GM10266 (cell line): ENCODE data around the gene MUL1.

Experiments used
- DNase-seq: peaks from one replicate; pipeline ENCODE4 v3.0.0; 2012; ENCODE audit errors: extremely low spot score
- CTCF ChIP-seq: IDR thresholded peaks from 2 replicates; pipeline ENCODE4 v1.5.1; 2012; ENCODE audit warnings: mild to moderate bottlenecking, low read depth; ENCODE audit not compliant: control insufficient read depth, insufficient read depth; ENCODE audit errors: missing control alignments

The MUL1 gene

GRCh38 chr1:20483098-20483832 is 24.7 kb downstream of the MUL1 start:
- TF ChIP-seq CTCF, result no peak
- no peak for DNase-seq

GRCh38 chr1:20481643-20482498 is 26.1 kb downstream of the MUL1 start:
- TF ChIP-seq CTCF, result no peak
- no peak for DNase-seq

- DNase-seq, result no peak
- no peak for TF ChIP-seq CTCF
Measured at GRCh38 chr1:20480951-20481617, 26.9 kb downstream of the MUL1 start.

- TF ChIP-seq CTCF, result no peak
- no peak for DNase-seq
Measured at GRCh38 chr1:20480243-20480944, 27.6 kb downstream of the MUL1 start.

- DNase-seq, result no peak
- TF ChIP-seq CTCF, result no peak
Measured at GRCh38 chr1:20479840-20480239, 28.1 kb downstream of the MUL1 start.

- TF ChIP-seq CTCF, result no peak
- DNase-seq, result no peak
Measured at GRCh38 chr1:20478057-20478635, 29.8 kb downstream of the MUL1 start.
